Airway epithelial cell (primary cell): ENCODE data around the gene CNGA3. TPM values are rescaled to one million over a fixed set of nuclear protein-coding genes. Genes with fewer than 3 reads are reported as not detected.

Experiments
- total RNA-seq: library from RNA; depleted of rRNA; stranded (reverse); fragments of >200 nt; gene quantifications from 2 replicates; pipeline ENCODE4 v1.2.3, GENCODE V29; 2015

CNGA3 gene
- total RNA-seq = not detected in 2 replicates

DNA sequence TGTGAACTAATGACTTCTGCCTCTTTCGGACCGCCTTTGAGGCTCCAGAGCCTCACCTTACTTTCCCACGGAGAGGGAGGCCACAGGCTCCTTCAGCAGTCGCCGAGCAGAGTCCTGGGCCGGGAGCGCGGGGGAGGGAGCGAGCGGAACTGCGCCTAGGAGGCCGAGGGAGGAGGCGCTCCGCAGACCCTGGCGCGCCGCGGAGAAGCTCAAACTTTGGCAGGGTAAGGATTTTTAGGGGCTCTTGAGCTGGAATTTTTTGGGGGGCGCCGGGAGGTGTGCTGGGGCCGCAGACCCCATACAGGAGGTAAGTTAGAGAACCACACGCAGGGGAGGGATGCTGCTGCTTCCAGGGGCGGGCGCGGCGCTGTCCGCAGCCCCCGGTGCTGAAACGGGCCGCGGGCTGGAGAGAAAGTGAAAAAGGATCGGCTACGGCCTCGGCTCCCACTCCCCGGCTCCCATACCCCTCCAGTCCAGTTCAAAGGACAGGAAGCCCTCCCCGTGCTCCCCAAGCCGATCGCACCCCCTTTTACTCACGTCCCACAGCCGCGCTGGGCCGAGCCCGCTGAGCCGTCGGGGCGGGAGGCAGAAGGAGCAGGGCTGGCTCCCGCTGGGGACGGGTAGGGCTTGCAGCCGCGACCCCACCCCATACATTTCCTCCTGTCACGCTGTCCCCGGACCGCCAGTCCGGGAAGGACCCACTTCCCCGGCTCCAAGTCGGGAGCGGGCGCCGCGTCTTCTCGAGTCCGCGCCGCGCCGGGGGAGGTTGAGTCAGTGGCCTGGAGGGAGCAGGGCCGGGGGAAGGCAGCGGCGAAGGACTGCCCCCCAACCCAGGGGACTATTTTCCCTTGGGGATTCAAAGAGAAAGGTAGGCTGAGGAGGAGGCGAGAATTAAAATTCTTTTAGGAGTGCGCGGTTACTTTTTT, at the start of gene CNGA3:
Gene CNGA3, plus strand, starts transcription at position 146 of the 926 bp plus-strand sequence. CDS start 23,520 bp downstream, outside the sequence.

DNA sequence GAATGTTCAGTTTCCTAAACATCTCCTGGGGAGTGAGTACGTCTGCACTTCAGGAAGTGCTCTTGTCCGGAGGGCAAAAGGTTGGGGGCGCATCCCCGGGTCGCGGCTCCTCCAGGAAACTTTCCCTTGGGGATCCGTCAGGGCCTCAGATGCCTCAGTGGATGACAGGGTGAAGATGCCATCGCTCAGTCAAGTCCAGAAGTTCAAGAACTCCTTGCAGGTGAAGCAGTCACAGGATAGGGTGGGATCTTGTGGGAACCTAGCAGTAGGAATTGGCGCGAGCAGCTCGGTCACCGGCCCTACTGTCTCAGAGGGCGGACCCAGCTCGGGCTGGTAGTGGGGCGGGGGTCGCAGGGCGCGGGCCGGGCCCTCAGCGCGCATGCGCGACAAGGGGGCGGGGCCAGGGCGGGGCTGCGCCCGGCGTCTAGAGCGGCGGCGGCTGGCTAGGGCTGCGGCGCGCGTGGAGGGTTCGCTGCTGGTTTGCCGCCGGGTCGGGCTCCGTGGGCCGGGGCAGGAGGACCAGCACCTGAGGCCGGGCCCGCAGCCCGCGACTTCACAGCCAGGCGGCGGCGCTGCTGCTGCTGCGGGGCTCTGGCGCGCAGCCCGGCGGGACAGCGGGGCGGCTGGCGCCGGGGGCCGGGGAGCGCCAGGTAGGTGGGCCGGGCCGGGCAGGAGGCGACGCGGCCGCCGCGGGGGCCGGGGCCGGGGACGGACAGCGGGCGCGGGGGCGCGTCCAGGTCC, 98.3 kb downstream of the CNGA3 start, which contains the start of gene INPP4A:
Gene INPP4A, plus strand, starts transcription at position 423 of the 741 bp plus-strand sequence. CDS start 75,191 bp downstream, outside the sequence.

Other genes with a start within 250 kb of the CNGA3 start
- 9.2 and 13.4 TPM in 2 replicates for gene INPP4A, start 98.4 kb downstream of the CNGA3 start, total RNA-seq